Astrocyte (in vitro differentiated cells and primary cell): ENCODE data around the gene ATN1.

Experiments used
- CTCF ChIP-seq: IDR thresholded peaks from 2 replicates; pipeline ENCODE4 v1.5.1; 2011; ENCODE audit warnings: low read depth, mild to moderate bottlenecking, inconsistent platforms, low read length, moderate library complexity; ENCODE audit not compliant: insufficient read depth
- EZH2 ChIP-seq: IDR thresholded peaks from 2 replicates; pipeline ENCODE4 v1.6.1; 2012; ENCODE audit warnings: mild to moderate bottlenecking, low read length, inconsistent platforms; ENCODE audit not compliant: insufficient read depth

DNA sequence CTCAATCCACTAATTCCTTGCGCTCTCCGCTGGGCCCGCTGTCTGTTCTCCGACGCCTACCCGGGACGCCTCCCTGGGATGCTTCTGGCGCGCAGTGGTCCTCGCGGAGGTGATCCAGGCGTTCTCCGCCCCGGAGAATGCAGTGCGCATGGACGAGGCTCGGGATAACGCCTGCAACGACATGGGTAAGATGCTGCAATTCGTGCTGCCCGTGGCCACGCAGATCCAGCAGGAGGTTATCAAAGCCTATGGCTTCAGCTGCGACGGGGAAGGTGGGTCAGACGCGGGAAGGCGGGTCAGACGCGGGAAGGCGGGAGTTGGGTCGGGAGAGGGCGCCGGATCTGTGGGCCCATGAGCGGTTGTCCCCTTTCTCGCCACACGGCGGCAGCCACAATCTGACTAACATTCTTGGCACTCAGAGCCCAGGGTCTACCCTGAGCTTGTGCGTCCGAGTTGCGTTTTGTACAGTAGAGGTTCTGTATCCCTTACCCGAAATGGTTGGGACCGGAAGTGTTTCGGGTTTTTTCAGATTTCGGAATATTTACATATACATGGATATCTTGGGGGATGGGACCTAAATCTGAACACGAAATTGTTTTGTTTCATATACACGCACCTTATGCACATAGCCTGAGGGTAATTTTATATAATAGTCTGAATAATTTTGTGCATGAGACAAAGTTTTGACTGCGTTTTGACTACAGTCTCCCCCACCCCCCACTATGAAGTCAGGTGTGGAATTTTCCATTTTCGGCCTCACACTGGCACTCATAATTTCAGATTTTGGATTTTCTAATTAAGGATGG, 16.8 kb downstream of the ATN1 start:
- TF ChIP-seq CTCF (peak; percentile 69), EZH2 (no peak)
